Testis (tissue), 2 donors: ENCODE data around the gene PPP1CB.

Experiments used
- POLR2A ChIP-seq: fragments of 450-650 bp; IDR thresholded peaks from one replicate; pipeline ENCODE4 v1.6.1; 2017; ENCODE audit warnings: antibody characterized with exemption, mild to moderate bottlenecking, moderate library complexity
- TF ChIP-seq, protein P1 (sequence below), 3 experiments: fragments of 450-650 bp in 2 of 3; fragments of 200-600 bp in 1 of 3; sonication (generic) in 1 of 3; IDR thresholded peaks; one replicate each; pipeline ENCODE4 v1.5.1; 2016 to 2019; ENCODE audit warnings: antibody characterized with exemption in 3 of 3, mild to moderate bottlenecking in 2 of 3, moderate library complexity in 1 of 3

DNA sequence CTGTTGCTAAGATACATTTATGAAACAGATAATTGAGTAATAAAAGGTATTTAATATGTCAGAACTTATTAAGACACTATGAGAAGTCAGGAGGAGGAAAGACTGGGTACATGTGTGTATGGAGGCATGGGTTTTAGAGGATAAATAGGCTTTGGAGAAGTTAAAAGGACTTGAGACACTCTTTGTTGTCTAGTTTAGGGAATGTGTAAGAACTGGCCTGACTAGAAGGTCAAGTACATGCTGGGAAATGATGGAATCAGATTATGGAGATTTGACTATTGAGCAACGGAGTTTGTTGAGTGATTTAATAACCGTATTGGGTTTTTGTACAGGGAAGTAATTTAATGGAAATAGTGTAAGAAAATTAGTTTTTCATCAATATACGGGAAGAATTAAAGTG lies 30.8 kb downstream of the PPP1CB start:
- TF ChIP-seq, protein P1, sequence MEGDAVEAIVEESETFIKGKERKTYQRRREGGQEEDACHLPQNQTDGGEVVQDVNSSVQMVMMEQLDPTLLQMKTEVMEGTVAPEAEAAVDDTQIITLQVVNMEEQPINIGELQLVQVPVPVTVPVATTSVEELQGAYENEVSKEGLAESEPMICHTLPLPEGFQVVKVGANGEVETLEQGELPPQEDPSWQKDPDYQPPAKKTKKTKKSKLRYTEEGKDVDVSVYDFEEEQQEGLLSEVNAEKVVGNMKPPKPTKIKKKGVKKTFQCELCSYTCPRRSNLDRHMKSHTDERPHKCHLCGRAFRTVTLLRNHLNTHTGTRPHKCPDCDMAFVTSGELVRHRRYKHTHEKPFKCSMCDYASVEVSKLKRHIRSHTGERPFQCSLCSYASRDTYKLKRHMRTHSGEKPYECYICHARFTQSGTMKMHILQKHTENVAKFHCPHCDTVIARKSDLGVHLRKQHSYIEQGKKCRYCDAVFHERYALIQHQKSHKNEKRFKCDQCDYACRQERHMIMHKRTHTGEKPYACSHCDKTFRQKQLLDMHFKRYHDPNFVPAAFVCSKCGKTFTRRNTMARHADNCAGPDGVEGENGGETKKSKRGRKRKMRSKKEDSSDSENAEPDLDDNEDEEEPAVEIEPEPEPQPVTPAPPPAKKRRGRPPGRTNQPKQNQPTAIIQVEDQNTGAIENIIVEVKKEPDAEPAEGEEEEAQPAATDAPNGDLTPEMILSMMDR (IDR thresholded peaks at IDR 0.05): no peak
- no peak for TF ChIP-seq POLR2A
